ENCODE results near the gene CDH23. TPM values are rescaled to one million over a fixed set of nuclear protein-coding genes. Genes with fewer than 3 reads are reported as not detected.

The CDH23 gene
- polyA plus RNA-seq, 2 of the 4 experiments (the other 2 are of a cell fraction), result 1.1 to 2.3 TPM

- TF ChIP-seq CTCF (IDR thresholded peaks at IDR 0.05), result no peak
Observed at GRCh38 chr10:71419750-71420149, 23.0 kb downstream of the CDH23 start (continued).

- no peak overlapping the region for H3K4me2 ChIP-seq
- no peaks in the 10 kb centered on the region for H3K4me1 ChIP-seq
- peaks cover 13% of the 10 kb centered on the region; the same call in 2 of the 3 replicates for H3K9me3 ChIP-seq
- H3K27ac ChIP-seq, result no peak overlapping the region
- no peak for ATAC-seq
- FAIRE-seq, result no peak
- WGBS (ENCODE audit: missing lambda C conversion rate), result 55% methylated on average over 4 of the region's 4 CpGs
- no peak overlapping the region for H3K4me3 ChIP-seq
- ChIA-PET CTCF (interaction anchor here (0.8 to 1.5 kb wide), 4 partner anchors 21 to 203 kb away, joined by 3 to 4 read pairs (median 4); no protein-coding TSS in a partner anchor), POLR2A (no interaction called here)
- DNase-seq (ENCODE audit: low read depth in 1 of 2, low spot score in 1 of 2), result no peak
- TF ChIP-seq GATA3 (IDR thresholded peaks at IDR 0.05; ENCODE audit: borderline replicate concordance) (no peak), TFCP2L1 (CRISPR knock-in tag; IDR thresholded peaks at IDR 0.05) (no peak)
Observed at GRCh38 chr10:71421075-71421434, 24.3 kb downstream of the CDH23 start.

- DNase-seq (ENCODE audit: low read depth in 1 of 2, low spot score in 1 of 2) (no peak), FAIRE-seq (no peak), ATAC-seq (no peak; a peak in 1 of 6 replicates)
- Histone ChIP-seq H3K27ac (no peak overlapping the region), H3K4me1 (no peaks in the 10 kb centered on the region), H3K4me2 (no peak overlapping the region), H3K4me3 (no peak overlapping the region), H3K9me3 (peaks cover 4% of the 10 kb centered on the region; the same call in 1 of the 3 replicates)
- TF ChIP-seq SREBF2 (IDR thresholded peaks at IDR 0.05) (no peak), HOXB5 (CRISPR knock-in tag; IDR thresholded peaks at IDR 0.05) (no peak), PBX3 (IDR thresholded peaks at IDR 0.05) (no peak), KDM5A (IDR thresholded peaks at IDR 0.05) (no peak), ELK1 (IDR thresholded peaks at IDR 0.05; ENCODE audit: low read depth, low read length) (no peak), ZNF302 (CRISPR knock-in tag; IDR thresholded peaks at IDR 0.05) (no peak), FOSB (CRISPR knock-in tag; IDR thresholded peaks at IDR 0.05) (no peak), POLR2AphosphoS2 (conservative IDR thresholded peaks at IDR 0.05; ENCODE audit: low read length) (no peak), FOSL2 (IDR thresholded peaks at IDR 0.05) (no peak), FOSL2 (CRISPR knock-in tag; IDR thresholded peaks at IDR 0.05) (no peak), TP53 (CRISPR knock-in tag; IDR thresholded peaks at IDR 0.05) (no peak), EHMT2 (IDR thresholded peaks at IDR 0.05; ENCODE audit: low read depth) (no peak), MAX (IDR thresholded peaks at IDR 0.05) (no peak), KDM1A (IDR thresholded peaks at IDR 0.05; ENCODE audit: low read depth) (no peak), CHD2 (IDR thresholded peaks at IDR 0.05; ENCODE audit: low read length, partially characterized antibody) (no peak), RCOR1 (IDR thresholded peaks at IDR 0.05; ENCODE audit: low read depth, low read length) (no peak), EHF (CRISPR knock-in tag; IDR thresholded peaks at IDR 0.05) (no peak), BCL3 (IDR thresholded peaks at IDR 0.05) (no peak)
- POLR2A ChIA-PET, result no interaction called here
- CTCF ChIA-PET, result no interaction called here
Observed at GRCh38 chr10:71423250-71423649, 26.5 kb downstream of the CDH23 start.

All from A549 (cell line).